K562 (cell line): ENCODE data around the gene RFX7. TPM values are rescaled to one million over a fixed set of nuclear protein-coding genes. Genes with fewer than 3 reads are reported as not detected.
A peak's percentile ranks its signal among the peaks of the same experiment; 100 is the strongest.

Experiments
- ADNP ChIP-seq: fragments of 200-800 bp; sonication (Bioruptor generic); IDR thresholded peaks from 2 replicates; pipeline ENCODE4 v1.6.1; 2016; ENCODE audit warnings: missing genetic modification characterization, missing compliant biosample characterization
- BRCA1 ChIP-seq, 2 experiments: fragments of 450-650 bp in 1 of 2; sonication (generic) in 1 of 2; formaldehyde crosslinking in 1 of 2; IDR thresholded peaks; 2 replicates each; pipeline versions ENCODE4 v1.5.0 to v1.6.1; 2017 to 2020; ENCODE audit warnings: mild to moderate bottlenecking in 1 of 2, missing genetic modification reagents in 1 of 2
- C11orf30 ChIP-seq: fragments of 450-650 bp; IDR thresholded peaks from 2 replicates; pipeline ENCODE4 v1.6.1; 2016; ENCODE audit warnings: low read depth, mild to moderate bottlenecking
- ETV1 ChIP-seq: fragments of 450-650 bp; conservative IDR thresholded peaks from 2 replicates; pipeline ENCODE4 v1.6.1; 2016; ENCODE audit warnings: missing genetic modification characterization, control low read depth, low read depth, missing compliant biosample characterization
- FOXA3 ChIP-seq, 2 experiments: fragments of 450-650 bp in 1 of 2; sonication (generic) in 1 of 2; formaldehyde crosslinking; IDR thresholded peaks in 1 of 2; conservative IDR thresholded peaks in 1 of 2; 2 replicates each; pipeline versions ENCODE4 v1.4.0 to v1.8.0; 2020 to 2022; ENCODE audit warnings: mild to moderate bottlenecking in 2 of 2, missing genetic modification reagents in 1 of 2
- FOXJ2 ChIP-seq: fragments of 200-800 bp; sonication (Bioruptor generic); IDR thresholded peaks from 2 replicates; pipeline ENCODE4 v1.6.1; 2016; ENCODE audit warnings: missing genetic modification characterization, missing compliant biosample characterization
- MEF2D ChIP-seq: conservative IDR thresholded peaks from 2 replicates; pipeline ENCODE4 v1.6.1; 2016; ENCODE audit warnings: low read depth, missing genetic modification characterization, missing compliant biosample characterization
- NEUROD1 ChIP-seq: fragments of 150-350 bp; IDR thresholded peaks from 2 replicates; pipeline ENCODE4 v1.6.1; 2014; ENCODE audit warnings: borderline replicate concordance, low read length, low read depth; ENCODE audit not compliant: partially characterized antibody
- NFE2 ChIP-seq: IDR thresholded peaks from 2 replicates; pipeline ENCODE4 v1.6.1; 2014; ENCODE audit warnings: antibody characterized with exemption, low read depth
- NRF1 ChIP-seq, 2 experiments: fragments of 450-650 bp; IDR thresholded peaks in 1 of 2; conservative IDR thresholded peaks in 1 of 2; 2 replicates each; pipeline ENCODE4 v1.6.1; 2014; ENCODE audit warnings: mild to moderate bottlenecking in 2 of 2
- PHF8 ChIP-seq: fragments of 200-600 bp; sonication (generic); IDR thresholded peaks from 2 replicates; pipeline ENCODE4 v1.6.1; 2012; ENCODE audit warnings: mixed run types, mild to moderate bottlenecking, inconsistent platforms, low read length, moderate library complexity, borderline replicate concordance
- TEAD1 ChIP-seq, 2 experiments: fragments of 450-650 bp in 1 of 2; sonication (generic) in 1 of 2; formaldehyde crosslinking; IDR thresholded peaks; 2 replicates each; pipeline versions ENCODE4 v1.4.0 to v1.8.0; 2020 to 2022; ENCODE audit warnings: mild to moderate bottlenecking in 2 of 2, missing genetic modification reagents in 1 of 2
- TEAD2 ChIP-seq: fragments of 450-650 bp; IDR thresholded peaks from 2 replicates; pipeline ENCODE4 v1.6.1; 2016; ENCODE audit warnings: missing genetic modification characterization, control low read depth, missing compliant biosample characterization
- ZBTB7A ChIP-seq: IDR thresholded peaks from 2 replicates; pipeline ENCODE4 v1.6.1; 2011; ENCODE audit warnings: low read depth, mild to moderate bottlenecking, low read length, moderate library complexity, borderline replicate concordance; ENCODE audit not compliant: control insufficient read depth
- ZNF174 ChIP-seq: fragments of 250-450 bp; sonication (Bioruptor Pico); IDR thresholded peaks from 2 replicates; pipeline ENCODE4 v1.4.0; 2020; ENCODE audit warnings: mild to moderate bottlenecking
- ZNF253 ChIP-seq: fragments of 250-450 bp; sonication (Bioruptor Pico); conservative IDR thresholded peaks from 2 replicates; pipeline ENCODE4 v1.6.1; 2021; ENCODE audit warnings: mild to moderate bottlenecking
- ZNF263 ChIP-seq: sonication (generic); formaldehyde crosslinking; IDR thresholded peaks from 2 replicates; pipeline ENCODE4 v1.8.0; 2022; ENCODE audit warnings: mild to moderate bottlenecking, missing genetic modification reagents, borderline replicate concordance
- ZNF384 ChIP-seq: IDR thresholded peaks from 2 replicates; pipeline ENCODE4 v1.6.1; 2012; ENCODE audit warnings: low read depth, low read length, improper control_type of control experiment
- ZSCAN29 ChIP-seq: fragments of 450-650 bp; IDR thresholded peaks from 2 replicates; pipeline ENCODE4 v1.6.1; 2017
- polyA plus RNA-seq, 8 experiments: library from polyadenylated mRNA; depleted of rRNA in 4 of 8; stranded (reverse) in 5 of 8; unstranded in 3 of 8; fragments of >200 nt; fragmentation: Nextera tagmentation in 2 of 8; fragmentation: Illumina TruSeq in 1 of 8; extraction: Ambion mirVana in 2 of 8; extraction: Trizol in 1 of 8; gene quantifications; 2 replicates each; pipeline versions ENCODE4 v1.2.1 to v1.2.3, GENCODE V29; 2011 to 2014; ENCODE audit warnings: inconsistent platforms in 1 of 8, missing spikeins in 1 of 8
- total RNA-seq, 7 experiments: library from RNA; depleted of rRNA in 6 of 7; stranded (reverse); fragments of >200 nt in 6 of 7; fragmentation: Illumina TruSeq in 2 of 7; extraction: Trizol in 2 of 7; gene quantifications; 2 replicates each; pipeline versions ENCODE4 v1.2.1 to v1.2.3, GENCODE V29; 2011 to 2021; ENCODE audit warnings: low replicate concordance in 1 of 7
- TF ChIP-seq, protein P1 (sequence below): fragments of 250-450 bp; sonication (Bioruptor Pico); IDR thresholded peaks from 2 replicates; pipeline ENCODE4 v1.5.0; 2021
- TF ChIP-seq, protein P2 (sequence below), 2 experiments: fragments of 450-650 bp in 1 of 2; sonication (generic) in 1 of 2; formaldehyde crosslinking; conservative IDR thresholded peaks; 2 replicates each; pipeline versions ENCODE4 v1.4.0 to v1.8.1; 2020 to 2022; ENCODE audit warnings: mild to moderate bottlenecking in 1 of 2, missing genetic modification reagents in 1 of 2
- TF ChIP-seq, protein P3 (sequence below): fragments of 250-450 bp; sonication (Bioruptor Pico); IDR thresholded peaks from 2 replicates; pipeline ENCODE4 v1.4.0; 2020

The RFX7 gene
- total and polyA plus RNA-seq, 9 of the 15 experiments (the other 6 are each of a cell fraction or from before 2014, with no cell fraction given), result 2.4 to 17.9 (median 6.3) TPM

GRCh38 chr15:56052395-56053045, 191.2 kb downstream of the RFX7 start (continued):
- no peak for TF ChIP-seq ZNF263 (CRISPR knock-in tag)
- no peak for TF ChIP-seq NEUROD1
- TF ChIP-seq BRCA1 (IDR thresholded peaks at IDR 0.05), result no peak
- no peak for TF ChIP-seq BRCA1 (CRISPR knock-in tag; IDR thresholded peaks at IDR 0.05)
- TF ChIP-seq NRF1 (conservative IDR thresholded peaks at IDR 0.05 in 1 of 2, IDR thresholded peaks at IDR 0.05 in 1 of 2), result no peak
- no peak for TF ChIP-seq ZNF253 (CRISPR knock-in tag)
- no peak for TF ChIP-seq TEAD1 (CRISPR knock-in tag; IDR thresholded peaks at IDR 0.05)
- TF ChIP-seq ADNP, result no peak
- TF ChIP-seq ZNF384, result no peak
- TF ChIP-seq ZNF174 (CRISPR knock-in tag), result no peak
- TF ChIP-seq ETV1, result no peak
- TF ChIP-seq, protein P1, sequence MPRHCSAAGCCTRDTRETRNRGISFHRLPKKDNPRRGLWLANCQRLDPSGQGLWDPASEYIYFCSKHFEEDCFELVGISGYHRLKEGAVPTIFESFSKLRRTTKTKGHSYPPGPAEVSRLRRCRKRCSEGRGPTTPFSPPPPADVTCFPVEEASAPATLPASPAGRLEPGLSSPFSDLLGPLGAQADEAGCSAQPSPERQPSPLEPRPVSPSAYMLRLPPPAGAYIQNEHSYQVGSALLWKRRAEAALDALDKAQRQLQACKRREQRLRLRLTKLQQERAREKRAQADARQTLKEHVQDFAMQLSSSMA (CRISPR knock-in tag), result no peak
- TF ChIP-seq, protein P2, sequence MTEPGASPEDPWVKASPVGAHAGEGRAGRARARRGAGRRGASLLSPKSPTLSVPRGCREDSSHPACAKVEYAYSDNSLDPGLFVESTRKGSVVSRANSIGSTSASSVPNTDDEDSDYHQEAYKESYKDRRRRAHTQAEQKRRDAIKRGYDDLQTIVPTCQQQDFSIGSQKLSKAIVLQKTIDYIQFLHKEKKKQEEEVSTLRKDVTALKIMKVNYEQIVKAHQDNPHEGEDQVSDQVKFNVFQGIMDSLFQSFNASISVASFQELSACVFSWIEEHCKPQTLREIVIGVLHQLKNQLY (CRISPR knock-in tag; conservative IDR thresholded peaks at IDR 0.05), result no peak
- TF ChIP-seq TEAD2 (tag), result 0 out of 2 replicates have a peak, but pooled peaks have one; percentile 4
- TF ChIP-seq FOXJ2, result peak; percentile 19
- no peak for TF ChIP-seq PHF8
- no peak for TF ChIP-seq ZBTB7A
- TF ChIP-seq, protein P3, sequence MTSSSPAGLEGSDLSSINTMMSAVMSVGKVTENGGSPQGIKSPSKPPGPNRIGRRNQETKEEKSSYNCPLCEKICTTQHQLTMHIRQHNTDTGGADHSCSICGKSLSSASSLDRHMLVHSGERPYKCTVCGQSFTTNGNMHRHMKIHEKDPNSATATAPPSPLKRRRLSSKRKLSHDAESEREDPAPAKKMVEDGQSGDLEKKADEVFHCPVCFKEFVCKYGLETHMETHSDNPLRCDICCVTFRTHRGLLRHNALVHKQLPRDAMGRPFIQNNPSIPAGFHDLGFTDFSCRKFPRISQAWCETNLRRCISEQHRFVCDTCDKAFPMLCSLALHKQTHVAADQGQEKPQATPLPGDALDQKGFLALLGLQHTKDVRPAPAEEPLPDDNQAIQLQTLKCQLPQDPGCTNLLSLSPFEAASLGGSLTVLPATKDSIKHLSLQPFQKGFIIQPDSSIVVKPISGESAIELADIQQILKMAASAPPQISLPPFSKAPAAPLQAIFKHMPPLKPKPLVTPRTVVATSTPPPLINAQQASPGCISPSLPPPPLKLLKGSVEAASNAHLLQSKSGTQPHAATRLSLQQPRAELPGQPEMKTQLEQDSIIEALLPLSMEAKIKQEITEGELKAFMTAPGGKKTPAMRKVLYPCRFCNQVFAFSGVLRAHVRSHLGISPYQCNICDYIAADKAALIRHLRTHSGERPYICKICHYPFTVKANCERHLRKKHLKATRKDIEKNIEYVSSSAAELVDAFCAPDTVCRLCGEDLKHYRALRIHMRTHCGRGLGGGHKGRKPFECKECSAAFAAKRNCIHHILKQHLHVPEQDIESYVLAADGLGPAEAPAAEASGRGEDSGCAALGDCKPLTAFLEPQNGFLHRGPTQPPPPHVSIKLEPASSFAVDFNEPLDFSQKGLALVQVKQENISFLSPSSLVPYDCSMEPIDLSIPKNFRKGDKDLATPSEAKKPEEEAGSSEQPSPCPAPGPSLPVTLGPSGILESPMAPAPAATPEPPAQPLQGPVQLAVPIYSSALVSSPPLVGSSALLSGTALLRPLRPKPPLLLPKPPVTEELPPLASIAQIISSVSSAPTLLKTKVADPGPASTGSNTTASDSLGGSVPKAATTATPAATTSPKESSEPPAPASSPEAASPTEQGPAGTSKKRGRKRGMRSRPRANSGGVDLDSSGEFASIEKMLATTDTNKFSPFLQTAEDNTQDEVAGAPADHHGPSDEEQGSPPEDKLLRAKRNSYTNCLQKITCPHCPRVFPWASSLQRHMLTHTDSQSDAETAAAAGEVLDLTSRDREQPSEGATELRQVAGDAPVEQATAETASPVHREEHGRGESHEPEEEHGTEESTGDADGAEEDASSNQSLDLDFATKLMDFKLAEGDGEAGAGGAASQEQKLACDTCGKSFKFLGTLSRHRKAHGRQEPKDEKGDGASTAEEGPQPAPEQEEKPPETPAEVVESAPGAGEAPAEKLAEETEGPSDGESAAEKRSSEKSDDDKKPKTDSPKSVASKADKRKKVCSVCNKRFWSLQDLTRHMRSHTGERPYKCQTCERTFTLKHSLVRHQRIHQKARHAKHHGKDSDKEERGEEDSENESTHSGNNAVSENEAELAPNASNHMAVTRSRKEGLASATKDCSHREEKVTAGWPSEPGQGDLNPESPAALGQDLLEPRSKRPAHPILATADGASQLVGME (CRISPR knock-in tag), result no peak
- no peak for TF ChIP-seq ZSCAN29
- TF ChIP-seq FOXA3 (CRISPR knock-in tag; conservative IDR thresholded peaks at IDR 0.05 in 1 of 2, IDR thresholded peaks at IDR 0.05 in 1 of 2), result no peak
- no peak for TF ChIP-seq MEF2D (tag)
- TF ChIP-seq C11orf30, result peak; percentile 72; the same call in 1 of the 2 replicates
- TF ChIP-seq NFE2, result peak; percentile 90
